ENCODE measurements around the gene CD28. TPM values are rescaled to one million over a fixed set of nuclear protein-coding genes. Genes with fewer than 3 reads are reported as not detected.
A peak's percentile ranks its signal among the peaks of the same experiment; 100 is the strongest.

The CD28 gene
- total RNA-seq, 1 donor, result not detected

GRCh38 chr2:203740871-203741281 lies 34.4 kb downstream of the CD28 start:
- TF ChIP-seq CTCF (IDR thresholded peaks at IDR 0.05; ENCODE audit: insufficient read depth, low read length), result no peak
- DNase-seq (ENCODE audit: low read depth), result peak; percentile 42
- H3K4me3 ChIP-seq (ENCODE audit: low read depth, low read length), result no peak overlapping the region

GRCh38 chr2:203741566-203741965 lies 35.1 kb downstream of the CD28 start:
- TF ChIP-seq CTCF (IDR thresholded peaks at IDR 0.05; ENCODE audit: insufficient read depth, low read length), result no peak
- DNase-seq (ENCODE audit: low read depth), result no peak
- H3K4me3 ChIP-seq (ENCODE audit: low read depth, low read length), result no peak overlapping the region

GRCh38 chr2:203743441-203743981 lies 37.1 kb downstream of the CD28 start:
- no peak for TF ChIP-seq CTCF (IDR thresholded peaks at IDR 0.05; ENCODE audit: insufficient read depth, low read length)
- peak; percentile 73 for DNase-seq (ENCODE audit: low read depth)
- H3K4me3 ChIP-seq (ENCODE audit: low read depth, low read length), result no peak overlapping the region

- H3K4me3 ChIP-seq (ENCODE audit: low read depth, low read length), result no peak overlapping the region
- TF ChIP-seq CTCF (IDR thresholded peaks at IDR 0.05; ENCODE audit: insufficient read depth, low read length), result no peak
- no peak for DNase-seq (ENCODE audit: low read depth)
Observed at GRCh38 chr2:203744091-203744490, 37.7 kb downstream of the CD28 start.

GRCh38 chr2:203745267-203745666 lies 38.8 kb downstream of the CD28 start:
- TF ChIP-seq CTCF (IDR thresholded peaks at IDR 0.05; ENCODE audit: insufficient read depth, low read length), result no peak
- H3K4me3 ChIP-seq (ENCODE audit: low read depth, low read length), result no peak overlapping the region
- no peak for DNase-seq (ENCODE audit: low read depth)

- H3K4me3 ChIP-seq (ENCODE audit: low read depth, low read length), result no peak overlapping the region
- no peak for DNase-seq (ENCODE audit: low read depth)
- TF ChIP-seq CTCF (IDR thresholded peaks at IDR 0.05; ENCODE audit: insufficient read depth, low read length), result no peak
Observed at GRCh38 chr2:203748331-203749126, 42.1 kb downstream of the CD28 start.

Data from fibroblast of the aortic adventitia (primary cell).